NOMO-1 treated with dmso at 0.1 percent for 144 hours (cell line): ENCODE results near the gene CYP19A1.
"Not testable (repeated sequence)": the region's sequence is repeated elsewhere in the genome, so short reads cannot be mapped to it uniquely, and the experiment has no call there.

ENCODE experiments used
- DNase-seq: peaks from one replicate; lab custom pipeline; 2025; ENCODE audit not compliant: unreplicated experiment; lab: John Stamatoyannopoulos, UW

The CYP19A1 gene

GRCh38 chr15:51223771-51224229 lies 114.6 kb downstream of the CYP19A1 start:
- DNase-seq = peak; percentile 34

DNA sequence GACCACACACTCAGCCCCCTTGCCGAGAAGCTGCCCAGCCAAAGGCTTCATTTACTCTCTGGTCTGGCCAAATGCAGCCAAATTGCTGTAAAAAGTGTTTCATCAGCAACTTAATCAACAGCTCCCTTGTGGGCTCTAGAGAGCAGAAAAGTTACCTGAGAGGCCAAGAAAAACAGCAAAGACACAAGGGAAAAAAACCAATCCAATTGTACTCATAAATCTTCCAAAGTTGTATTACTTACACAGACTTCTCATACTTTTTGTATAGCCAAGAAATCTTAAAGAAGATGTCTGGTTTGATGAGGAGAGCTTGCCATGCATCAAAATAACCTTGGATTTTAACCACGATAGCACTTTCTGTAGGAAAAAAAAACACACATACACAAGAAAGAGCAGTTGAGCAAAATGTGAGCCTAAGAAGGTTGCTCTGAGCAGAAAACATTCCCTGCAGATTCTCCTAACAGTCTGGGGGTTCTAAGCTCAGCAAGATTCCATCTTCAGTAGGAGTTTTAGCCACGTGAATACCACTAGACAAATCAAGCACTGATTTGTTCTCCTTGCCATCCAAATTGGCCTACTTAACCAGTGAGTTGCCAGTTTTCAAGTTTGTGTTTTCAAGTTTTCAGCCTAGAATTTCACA lies 120.0 kb downstream of the CYP19A1 start:
- no peak for DNase-seq

DNA sequence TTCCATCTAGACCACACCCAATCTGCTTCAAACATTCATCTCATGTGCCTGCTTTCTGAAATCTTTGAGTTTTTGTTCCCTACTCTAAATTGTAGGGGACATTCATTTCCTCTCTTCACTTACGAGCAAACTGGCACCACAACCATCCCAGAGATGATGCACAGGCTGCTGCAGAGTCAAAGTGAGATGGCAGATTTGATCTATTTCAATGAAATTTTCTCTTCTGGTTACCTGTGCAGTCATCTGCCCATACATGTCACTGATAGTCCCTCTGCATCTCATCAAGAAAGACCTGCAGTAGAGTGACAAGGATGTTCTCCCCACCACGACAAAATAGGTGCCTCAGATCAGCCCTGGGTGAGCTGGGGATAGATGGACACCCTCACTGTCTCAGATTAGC lies 125.5 kb downstream of the CYP19A1 start:
- no peak for DNase-seq

- DNase-seq = no peak
Measured at GRCh38 chr15:51212239-51212638, 126.2 kb downstream of the CYP19A1 start.

DNA sequence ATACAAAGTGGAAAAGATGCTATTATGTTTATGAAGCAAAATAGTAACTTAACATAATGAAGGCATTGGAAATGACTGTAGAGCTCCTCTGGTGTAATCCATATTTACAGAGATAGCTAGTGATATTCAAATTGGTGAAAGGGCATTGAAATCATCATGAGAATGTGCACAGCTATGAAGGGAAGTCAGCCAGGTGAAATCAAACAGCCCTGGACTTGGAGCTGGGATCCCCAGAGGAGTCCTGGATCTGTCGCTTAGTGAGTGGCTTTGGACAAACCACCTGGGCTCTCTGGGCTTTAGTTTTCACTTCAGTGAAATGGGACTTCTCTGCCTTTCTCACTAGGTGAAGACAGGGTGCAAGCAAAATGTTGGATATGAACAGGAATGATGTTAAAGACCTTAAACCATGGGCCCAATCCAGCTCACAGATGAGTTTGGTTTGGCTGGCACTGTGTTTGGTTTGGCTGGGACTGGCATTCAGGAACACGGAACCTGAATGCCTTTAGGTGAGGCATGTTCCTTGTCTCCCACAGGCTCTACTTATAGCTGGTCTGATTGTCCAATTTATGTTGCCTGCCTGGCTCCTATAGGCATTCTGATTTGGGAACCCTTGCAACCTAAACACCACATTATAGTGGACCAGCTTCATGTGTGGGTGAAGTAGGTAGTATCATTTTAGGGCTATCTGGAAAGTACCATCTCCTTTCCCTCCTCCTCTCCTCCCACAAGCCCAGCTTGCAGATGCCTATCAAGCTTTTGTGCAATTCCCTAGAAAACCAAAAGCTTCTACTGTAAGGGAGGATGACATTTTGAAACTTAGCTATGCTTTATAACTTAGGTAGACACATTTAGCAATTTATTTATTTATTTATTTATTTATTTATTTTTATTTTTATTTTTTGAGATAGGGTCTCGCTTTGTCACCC lies 133.1 kb downstream of the CYP19A1 start:
- DNase-seq = no peak

DNA sequence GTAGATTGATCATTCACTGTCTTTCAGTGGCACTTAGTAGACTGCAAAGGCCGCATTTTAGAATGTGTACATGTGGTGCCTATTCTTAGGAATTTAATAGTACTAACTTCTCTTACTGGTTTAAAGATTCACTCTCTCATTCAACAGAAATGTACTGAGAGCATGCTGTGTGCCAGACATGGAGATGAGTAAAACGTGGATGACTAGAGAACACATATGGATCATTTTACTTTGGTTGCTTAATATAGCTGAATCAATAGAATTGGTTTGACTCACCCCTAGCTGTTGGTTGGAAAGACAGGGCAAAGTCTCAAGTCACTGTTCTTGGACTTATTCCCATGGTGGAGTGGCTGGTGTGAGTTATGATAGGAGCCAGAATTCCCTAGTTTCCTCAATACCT lies 134.6 kb downstream of the CYP19A1 start:
- no peak for DNase-seq

GRCh38 chr15:51202783-51203182 lies 135.6 kb downstream of the CYP19A1 start:
- peak; percentile 61 for DNase-seq

GRCh38 chr15:51201581-51201980 lies 136.8 kb downstream of the CYP19A1 start:
- DNase-seq = no peak

DNA sequence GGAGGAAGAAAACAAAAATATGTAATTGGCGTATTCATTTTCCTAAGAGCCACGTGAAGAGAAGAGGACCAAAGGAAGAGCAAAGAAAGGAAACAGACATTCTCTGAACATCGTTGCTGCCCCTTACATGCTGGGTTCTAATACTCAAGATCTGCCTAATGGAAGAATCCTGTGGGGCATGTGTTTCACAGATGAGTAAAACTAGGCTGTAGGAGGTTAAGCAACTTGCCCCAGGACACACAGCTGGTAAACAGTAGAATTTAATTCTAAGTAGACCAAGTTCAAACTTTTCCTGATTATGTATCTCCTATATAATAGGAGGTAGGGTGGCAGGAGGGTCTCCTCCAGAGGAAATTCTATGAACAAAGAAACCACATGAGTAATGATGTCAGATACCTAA lies 137.6 kb downstream of the CYP19A1 start:
- DNase-seq = no peak

GRCh38 chr15:51199541-51199940 lies 138.9 kb downstream of the CYP19A1 start:
- no peak for DNase-seq

DNA sequence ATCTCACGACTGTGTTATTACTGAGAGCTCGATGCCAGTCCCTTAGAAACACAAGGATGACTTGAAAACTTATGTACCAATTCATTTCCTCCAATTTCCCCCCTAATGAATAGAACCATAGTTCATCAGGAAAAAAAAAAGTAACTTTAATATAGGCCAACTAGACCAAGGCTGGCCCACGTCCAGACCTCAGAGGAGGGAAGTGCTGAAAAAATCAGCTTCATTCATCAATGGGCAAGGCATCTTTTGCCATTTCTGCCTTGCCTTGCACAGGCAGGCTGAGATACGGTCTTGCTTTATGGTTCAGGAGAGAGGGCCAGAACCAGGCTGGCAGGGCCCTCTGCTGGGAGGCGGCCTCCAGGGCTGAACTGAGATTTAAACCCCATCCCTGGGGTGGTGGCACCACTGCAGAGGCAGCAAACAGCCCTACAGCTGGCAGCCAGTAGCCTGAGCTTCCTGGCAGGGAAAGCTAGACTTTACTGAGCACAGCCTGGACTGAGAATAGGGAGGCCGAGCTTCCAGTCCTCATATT lies 139.6 kb downstream of the CYP19A1 start:
- DNase-seq = no peak

DNA sequence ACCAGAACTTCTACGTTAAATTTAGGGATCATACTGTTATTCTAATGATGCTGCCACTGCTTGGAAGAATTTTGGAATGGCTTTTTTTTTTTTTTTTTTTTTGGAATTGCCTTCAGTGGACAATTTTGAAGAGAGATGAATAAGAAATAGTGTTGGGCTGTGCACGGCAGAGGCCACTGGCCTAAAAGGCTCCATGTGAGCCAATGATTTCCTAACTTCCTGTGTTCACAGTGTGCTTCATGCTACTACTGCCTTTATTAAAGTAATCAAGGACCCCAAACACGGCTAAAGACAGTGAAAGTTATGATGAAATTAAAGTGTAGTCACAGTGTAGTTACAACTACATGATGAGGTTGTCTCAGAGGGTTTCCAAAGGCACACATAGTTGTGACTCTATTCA lies 142.9 kb downstream of the CYP19A1 start:
- DNase-seq = no peak

- no peak for DNase-seq
Measured at GRCh38 chr15:51193979-51194378, 144.4 kb downstream of the CYP19A1 start.

GRCh38 chr15:51193526-51193925 lies 144.9 kb downstream of the CYP19A1 start:
- DNase-seq = no peak

- DNase-seq = peak; percentile 47
Measured at GRCh38 chr15:51192521-51193280, 145.7 kb downstream of the CYP19A1 start.

DNA sequence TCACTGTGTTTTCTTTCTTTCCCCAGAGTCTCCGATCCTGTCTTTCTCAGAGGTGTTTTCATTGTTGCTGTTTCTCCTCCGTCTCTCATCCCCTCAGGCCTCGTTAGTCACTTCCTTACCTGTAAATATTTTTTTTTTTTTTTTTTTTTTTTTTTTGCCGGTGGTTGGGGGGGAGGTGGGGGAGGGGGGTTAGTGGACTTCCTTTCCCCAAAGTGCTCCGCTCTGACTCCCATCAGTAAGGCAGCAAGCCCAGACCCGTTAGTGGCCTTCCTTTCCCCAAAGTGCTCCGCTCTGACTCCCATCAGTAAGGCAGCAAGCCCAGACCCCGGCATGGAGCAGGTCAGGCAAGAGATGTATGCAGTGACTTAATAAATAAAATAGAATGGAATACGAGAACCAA lies 146.6 kb downstream of the CYP19A1 start:
- no peak for DNase-seq

DNA sequence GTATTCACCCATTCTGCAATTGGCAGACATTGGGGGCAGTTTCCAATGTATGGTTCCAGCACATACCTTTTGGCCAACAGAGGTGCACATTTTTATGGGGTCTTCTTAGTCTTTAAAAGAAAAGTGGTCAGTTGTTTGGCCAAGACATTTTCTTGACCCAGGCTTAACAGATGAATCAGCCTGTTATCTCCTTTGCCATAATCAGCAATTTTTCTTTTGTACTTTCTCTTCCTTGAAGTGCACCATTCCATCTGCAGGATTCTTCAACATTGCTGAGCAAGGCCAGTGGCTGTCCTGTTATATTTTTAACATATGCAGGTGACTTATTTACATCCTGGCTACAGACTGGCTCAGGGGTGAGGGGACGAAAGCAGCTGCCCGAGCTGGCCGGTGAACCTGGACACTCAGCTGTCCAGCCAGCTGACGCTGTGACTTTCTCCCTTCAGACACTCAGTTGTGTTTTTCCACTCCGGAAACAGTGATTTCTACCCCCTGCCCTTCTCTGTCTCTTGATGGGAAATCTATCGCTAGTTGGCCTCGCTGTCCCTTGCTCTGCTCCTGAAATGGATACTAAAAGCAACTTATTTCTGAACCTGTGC lies 147.2 kb downstream of the CYP19A1 start:
- DNase-seq = no peak

DNA sequence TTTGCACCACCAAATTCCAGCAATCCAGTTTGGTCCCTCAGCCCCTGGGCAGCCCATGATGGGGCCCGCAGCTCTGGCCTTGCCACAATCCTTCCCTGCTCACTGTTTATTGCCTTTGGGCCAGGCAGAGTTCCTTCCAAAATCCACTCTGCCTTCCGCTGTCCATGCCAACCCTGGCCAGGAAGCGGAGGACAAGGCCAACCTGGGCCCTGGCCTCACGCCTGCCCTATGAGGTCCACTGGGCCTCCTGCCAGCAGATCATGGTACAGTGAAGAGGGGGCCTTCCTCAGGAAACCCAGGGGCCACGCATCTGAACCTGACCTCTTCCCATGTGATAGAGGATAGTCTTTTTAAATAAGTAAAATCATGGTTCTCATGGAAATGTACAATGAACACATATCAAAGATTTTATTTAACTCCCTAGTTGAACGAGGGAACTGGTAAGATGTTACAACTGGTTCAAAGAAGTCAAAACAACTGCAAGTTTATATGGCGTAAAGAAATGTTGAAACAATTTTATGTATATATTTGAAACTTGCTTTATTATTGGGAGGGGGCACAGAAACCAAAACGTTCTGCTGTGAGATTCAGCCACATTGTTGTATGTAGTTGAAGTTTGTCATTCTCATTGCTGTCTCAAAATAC lies 147.8 kb downstream of the CYP19A1 start:
- DNase-seq = no peak

DNA sequence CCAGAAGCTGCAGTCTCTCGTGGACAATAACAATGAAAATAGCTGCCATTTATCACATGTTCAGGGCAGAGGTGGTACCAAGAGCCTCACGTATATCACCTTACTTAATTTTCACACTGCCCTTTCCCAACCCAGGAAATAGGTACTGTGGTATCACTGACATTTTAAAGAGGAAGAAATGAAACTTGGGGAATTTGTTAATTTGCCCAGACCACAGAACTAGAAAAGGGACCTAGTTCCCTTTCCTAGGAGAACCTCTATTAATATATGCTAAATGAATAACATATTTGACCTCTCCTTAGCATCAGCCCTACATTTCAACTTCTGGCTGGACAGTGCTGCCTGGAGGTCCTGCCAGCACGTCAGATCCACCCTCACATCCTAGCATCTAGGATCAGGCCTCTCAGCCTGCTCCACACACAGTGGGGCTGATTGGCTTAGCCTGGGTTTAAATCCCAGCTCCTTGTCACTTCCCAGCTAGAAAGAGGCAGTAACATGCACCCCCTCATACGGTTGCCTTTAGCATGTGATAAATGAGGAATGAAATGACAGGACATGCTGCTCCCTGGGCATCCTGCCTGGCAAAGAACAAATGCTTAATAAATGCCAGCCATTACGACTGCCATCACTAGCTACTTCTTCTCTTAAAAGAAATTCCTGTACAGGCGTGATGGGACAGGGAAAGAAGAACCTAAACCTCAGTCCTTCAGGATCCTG lies 148.6 kb downstream of the CYP19A1 start:
- peak; percentile 13 for DNase-seq

DNA sequence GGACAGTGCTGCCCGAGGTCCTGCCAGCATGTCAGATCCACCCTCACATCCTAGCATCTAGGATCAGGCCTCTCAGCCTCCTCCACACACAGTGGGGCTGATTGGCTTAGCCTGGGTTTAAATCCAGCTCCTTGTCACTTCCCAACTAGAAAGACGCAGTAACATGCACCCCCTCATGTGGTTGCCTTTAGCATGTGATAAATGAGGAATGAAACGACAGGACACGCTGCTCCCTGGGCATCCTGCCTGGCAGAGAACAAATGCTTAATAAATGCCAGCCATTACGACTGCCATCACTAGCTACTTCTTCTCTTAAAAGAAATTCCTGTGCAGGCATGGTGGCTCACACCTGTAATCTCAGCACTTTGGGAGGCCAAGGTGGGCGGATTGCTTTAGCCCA lies 149.6 kb downstream of the CYP19A1 start:
- DNase-seq = not testable (repeated sequence)
